Mesenchymal stem cell (in vitro differentiated cells and primary cell): ENCODE data around the gene HOXB3.
A peak's percentile ranks its signal among the peaks of the same experiment; 100 is the strongest.

Experiments used
- DNase-seq: peaks from one replicate; pipeline ENCODE4 v3.0.0-alpha.2; 2013
- H2AFZ ChIP-seq: one replicate; pipeline ENCODE4 v1.6.1; 2013; ENCODE audit warnings: low read depth, mild to moderate bottlenecking, control low read depth, inconsistent platforms, low read length, moderate library complexity
- H2AK5ac ChIP-seq: 2 replicates; pipeline ENCODE4 v1.6.1; 2013; ENCODE audit warnings: low read length, moderate library complexity, mild to moderate bottlenecking, inconsistent platforms; ENCODE audit not compliant: severe bottlenecking
- H2BK120ac ChIP-seq: one replicate; pipeline ENCODE4 v1.6.1; 2013; ENCODE audit warnings: low read depth, mild to moderate bottlenecking, inconsistent platforms, low read length, moderate library complexity
- H2BK12ac ChIP-seq, 2 experiments: one replicate each; pipeline ENCODE4 v1.6.1; 2013; ENCODE audit warnings: inconsistent platforms in 2 of 2, low read length in 2 of 2, mild to moderate bottlenecking in 2 of 2, moderate library complexity in 2 of 2, control low read depth in 1 of 2
- H2BK15ac ChIP-seq: one replicate; pipeline ENCODE4 v1.6.1; 2013; ENCODE audit warnings: mild to moderate bottlenecking, low read depth, inconsistent platforms; ENCODE audit not compliant: poor library complexity, severe bottlenecking
- H2BK5ac ChIP-seq: 2 replicates; pipeline ENCODE4 v1.6.1; 2013; ENCODE audit warnings: low read depth, mild to moderate bottlenecking, low read length, control low read depth, inconsistent platforms; ENCODE audit not compliant: poor library complexity, severe bottlenecking
- H3K14ac ChIP-seq, 2 experiments: one replicate each; pipeline ENCODE4 v1.6.1; 2013; ENCODE audit warnings: inconsistent platforms in 2 of 2, low read length in 2 of 2, control low read depth in 1 of 2, mild to moderate bottlenecking in 1 of 2, moderate library complexity in 1 of 2
- H3K18ac ChIP-seq, 2 experiments: one replicate each; pipeline ENCODE4 v1.6.1; 2013; ENCODE audit warnings: inconsistent platforms in 2 of 2, low read length in 2 of 2, control low read depth in 1 of 2, low read depth in 1 of 2, mild to moderate bottlenecking in 1 of 2
- H3K23ac ChIP-seq, 2 experiments: one replicate each; pipeline ENCODE4 v1.6.1; 2013; ENCODE audit warnings: inconsistent platforms in 2 of 2, low read length in 2 of 2, mild to moderate bottlenecking in 2 of 2, moderate library complexity in 2 of 2, control low read depth in 1 of 2
- H3K27ac ChIP-seq: 2 replicates; pipeline ENCODE4 v1.5.1; 2013; ENCODE audit warnings: mild to moderate bottlenecking, moderate library complexity, low read length, control low read depth, inconsistent platforms; ENCODE audit not compliant: poor library complexity, severe bottlenecking
- H3K27me3 ChIP-seq, 2 experiments: 2 replicates each; pipeline versions ENCODE4 v1.6.1 to v1.7.0; 2013; ENCODE audit warnings: low read length in 2 of 2, mild to moderate bottlenecking in 2 of 2, moderate library complexity in 2 of 2, control low read depth in 1 of 2, inconsistent platforms in 1 of 2; ENCODE audit not compliant: control insufficient read depth in 1 of 2, insufficient read depth in 1 of 2
- H3K36me3 ChIP-seq, 2 experiments: 2 replicates each; pipeline versions ENCODE4 v1.6.1 to v1.7.0; 2013; ENCODE audit warnings: low read length in 2 of 2, control low read depth in 1 of 2, inconsistent platforms in 1 of 2, low read depth in 1 of 2, mild to moderate bottlenecking in 1 of 2; ENCODE audit not compliant: insufficient read depth in 2 of 2, control insufficient read depth in 1 of 2
- H3K4ac ChIP-seq, 2 experiments: one replicate each; pipeline ENCODE4 v1.6.1; 2013; ENCODE audit warnings: inconsistent platforms in 2 of 2, low read length in 2 of 2, mild to moderate bottlenecking in 2 of 2, moderate library complexity in 2 of 2, control low read depth in 1 of 2, low read depth in 1 of 2
- H3K4me1 ChIP-seq: 2 replicates; pipeline ENCODE4 v1.6.1; 2013; ENCODE audit warnings: low read depth, low read length, control low read depth; ENCODE audit not compliant: control insufficient read depth, insufficient read depth
- H3K4me2 ChIP-seq: 2 replicates; pipeline ENCODE4 v1.6.1; 2013; ENCODE audit warnings: low read length, mild to moderate bottlenecking, inconsistent platforms; ENCODE audit not compliant: poor library complexity, severe bottlenecking
- H3K4me3 ChIP-seq, 2 experiments: 2 replicates each; pipeline versions ENCODE4 v1.5.1 to v1.7.0; 2013; ENCODE audit warnings: low read length in 2 of 2, mild to moderate bottlenecking in 2 of 2, control low read depth in 1 of 2, low read depth in 1 of 2; ENCODE audit not compliant: insufficient read depth in 1 of 2
- H3K79me1 ChIP-seq: replicated peaks from 2 replicates; pipeline ENCODE4 v1.6.1; 2013; ENCODE audit warnings: mild to moderate bottlenecking, control low read depth, low read length, inconsistent platforms; ENCODE audit not compliant: poor library complexity, severe bottlenecking
- H3K9ac ChIP-seq: 2 replicates; pipeline ENCODE4 v1.7.0; 2013; ENCODE audit warnings: mild to moderate bottlenecking, low read length, moderate library complexity
- H3K9me3 ChIP-seq: 2 replicates; pipeline ENCODE4 v1.7.0; 2013; ENCODE audit warnings: mild to moderate bottlenecking, low read length; ENCODE audit not compliant: control insufficient read depth
- H4K8ac ChIP-seq: one replicate; pipeline ENCODE4 v1.6.1; 2013; ENCODE audit warnings: inconsistent platforms, mild to moderate bottlenecking, low read length, moderate library complexity
- H4K91ac ChIP-seq: one replicate; pipeline ENCODE4 v1.6.1; 2013; ENCODE audit warnings: mild to moderate bottlenecking, low read length, inconsistent platforms
- WGBS: methylation state at CpG from one replicate; pipeline ENCODE4 v1.1.7; 2013; ENCODE audit warnings: mixed read lengths; 5-methylcytosine and 5-hydroxymethylcytosine counted together

HOXB3 gene

GRCh38 chr17:48597778-48598631 lies 8.0 kb upstream of the HOXB3 start:
- H2BK5ac ChIP-seq: no peak overlapping the region
- peak overlapping the region; percentile 76 to 95 for H3K18ac ChIP-seq
- H2BK12ac ChIP-seq: peak overlapping the region in 1 of 2 experiments; percentile 27
- peak overlapping the region; percentile 65 for H3K27ac ChIP-seq
- H3K9me3 ChIP-seq: no peaks in the 10 kb centered on the region
- peak overlapping the region; percentile 39 to 96 for H3K14ac ChIP-seq
- peak overlapping the region; percentile 35 for H4K8ac ChIP-seq
- peak overlapping the region; percentile 91 for H3K9ac ChIP-seq
- H3K36me3 ChIP-seq: peaks cover 19 to 24% of the 10 kb centered on the region in 2 experiments
- no peaks in the 10 kb centered on the region for H3K27me3 ChIP-seq
- H3K79me1 ChIP-seq: no peaks in the 10 kb centered on the region
- H3K23ac ChIP-seq: peak overlapping the region in 1 of 2 experiments; percentile 16
- H3K4ac ChIP-seq: peak overlapping the region; percentile 87 to 92
- H2BK120ac ChIP-seq: no peak overlapping the region
- no peak overlapping the region for H2AFZ ChIP-seq
- H4K91ac ChIP-seq: peak overlapping the region; percentile 74
- H2AK5ac ChIP-seq: no peak overlapping the region
- peak overlapping the region; percentile 73 for H3K4me2 ChIP-seq
- H3K4me3 ChIP-seq: peak overlapping the region; percentile 53 to 87
- WGBS: under 1% methylated on average over 54 of the region's 68 CpGs
- H2BK15ac ChIP-seq: no peak overlapping the region
- H3K4me1 ChIP-seq: peaks cover 48% of the 10 kb centered on the region
- DNase-seq: peak; percentile 95

DNA sequence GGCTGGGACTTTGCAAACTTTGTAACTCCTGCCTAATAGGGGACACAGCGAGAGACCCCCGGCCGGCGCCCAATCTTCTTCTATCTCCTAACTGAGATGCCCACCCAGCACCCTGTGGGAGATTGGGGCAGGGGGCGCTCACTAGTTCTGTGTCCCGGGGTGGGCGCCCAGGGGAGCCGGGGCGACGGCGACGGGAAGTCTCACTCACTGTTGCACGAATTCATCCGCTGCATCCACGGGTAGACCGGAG lies 7.4 kb upstream of the HOXB3 start:
- H2AK5ac ChIP-seq: no peak overlapping the region
- H3K9ac ChIP-seq: peak overlapping the region; percentile 91
- no peak overlapping the region for H2BK5ac ChIP-seq
- H2AFZ ChIP-seq: no peak overlapping the region
- peak overlapping the region in 1 of 2 experiments; percentile 27 for H2BK12ac ChIP-seq
- peak overlapping the region; percentile 65 for H3K27ac ChIP-seq
- peak overlapping the region; percentile 87 to 92 for H3K4ac ChIP-seq
- peaks cover 50% of the 10 kb centered on the region for H3K4me1 ChIP-seq
- H3K27me3 ChIP-seq: no peaks in the 10 kb centered on the region
- peaks cover 19 to 24% of the 10 kb centered on the region in 2 experiments for H3K36me3 ChIP-seq
- H3K14ac ChIP-seq: peak overlapping the region; percentile 28 to 39
- no peaks in the 10 kb centered on the region for H3K9me3 ChIP-seq
- peak overlapping the region; percentile 76 to 95 for H3K18ac ChIP-seq
- H4K8ac ChIP-seq: no peak overlapping the region
- no peak overlapping the region for H2BK120ac ChIP-seq
- peak overlapping the region; percentile 73 for H3K4me2 ChIP-seq
- peak overlapping the region in 1 of 2 experiments; percentile 3 for H3K23ac ChIP-seq
- H3K79me1 ChIP-seq: no peaks in the 10 kb centered on the region
- 0% methylated on average over 16 of the region's 16 CpGs for WGBS
- H2BK15ac ChIP-seq: peak overlapping the region; percentile 73
- no peak overlapping the region for H4K91ac ChIP-seq
- DNase-seq: no peak
- peak overlapping the region; percentile 53 to 87 for H3K4me3 ChIP-seq

- H2BK12ac ChIP-seq: peak overlapping the region; percentile 18 to 45
- DNase-seq: peak; percentile 89
- peaks cover 23 to 24% of the 10 kb centered on the region in 2 experiments for H3K36me3 ChIP-seq
- WGBS: under 1% methylated on average over 14 of the region's 26 CpGs
- no peak overlapping the region for H2BK5ac ChIP-seq
- no peak overlapping the region for H4K8ac ChIP-seq
- peak overlapping the region; percentile 73 for H3K4me2 ChIP-seq
- H3K23ac ChIP-seq: no peak overlapping the region
- peak overlapping the region; percentile 53 to 87 for H3K4me3 ChIP-seq
- peak overlapping the region; percentile 64 for H2BK120ac ChIP-seq
- H3K4ac ChIP-seq: peak overlapping the region; percentile 84 to 87
- peak overlapping the region; percentile 65 for H3K27ac ChIP-seq
- no peak overlapping the region for H2AFZ ChIP-seq
- peak overlapping the region; percentile 73 for H2BK15ac ChIP-seq
- H3K4me1 ChIP-seq: peaks cover 54% of the 10 kb centered on the region
- H3K14ac ChIP-seq: peak overlapping the region; percentile 28 to 95
- no peaks in the 10 kb centered on the region for H3K79me1 ChIP-seq
- H2AK5ac ChIP-seq: no peak overlapping the region
- H4K91ac ChIP-seq: peak overlapping the region; percentile 52
- no peaks in the 10 kb centered on the region for H3K9me3 ChIP-seq
- H3K27me3 ChIP-seq: no peaks in the 10 kb centered on the region
- peak overlapping the region; percentile 76 to 95 for H3K18ac ChIP-seq
- H3K9ac ChIP-seq: peak overlapping the region; percentile 91
These were observed 6.9 kb upstream of the HOXB3 start for GRCh38 chr17:48596735-48597527.
